GM12874 (cell line): ENCODE results near the gene IL22RA1.

Source experiments
- CTCF ChIP-seq: IDR thresholded peaks from 2 replicates; pipeline ENCODE4 v1.5.1; 2011; ENCODE audit warnings: low read depth, mild to moderate bottlenecking, control low read depth, low read length, moderate library complexity; ENCODE audit not compliant: insufficient read depth

IL22RA1 gene

GRCh38 chr1:24111262-24111995 is 31.5 kb downstream of the IL22RA1 start:
- no peak for TF ChIP-seq CTCF

GRCh38 chr1:24110642-24111261 is 32.2 kb downstream of the IL22RA1 start:
- TF ChIP-seq CTCF: no peak

- TF ChIP-seq CTCF: no peak
Observed at GRCh38 chr1:24109686-24110475, 33.1 kb downstream of the IL22RA1 start.

DNA sequence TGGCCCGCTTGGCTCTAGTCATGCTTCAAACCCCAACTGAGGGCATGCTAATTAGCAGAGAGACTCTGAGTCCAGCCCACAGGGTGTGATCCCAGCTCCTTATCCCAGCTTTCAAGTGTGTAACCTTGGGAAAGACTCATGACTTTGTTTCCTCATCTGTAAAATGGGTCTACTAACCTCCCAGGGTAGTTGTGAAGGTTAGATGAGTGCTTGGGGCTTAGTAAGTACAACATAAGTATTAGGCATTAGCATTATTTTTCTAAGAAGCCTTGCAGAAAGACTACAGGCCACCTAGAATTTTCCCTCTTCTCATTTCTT is 33.8 kb downstream of the IL22RA1 start:
- TF ChIP-seq CTCF: no peak

- TF ChIP-seq CTCF: no peak
Observed at GRCh38 chr1:24108334-24109165, 34.4 kb downstream of the IL22RA1 start.

DNA sequence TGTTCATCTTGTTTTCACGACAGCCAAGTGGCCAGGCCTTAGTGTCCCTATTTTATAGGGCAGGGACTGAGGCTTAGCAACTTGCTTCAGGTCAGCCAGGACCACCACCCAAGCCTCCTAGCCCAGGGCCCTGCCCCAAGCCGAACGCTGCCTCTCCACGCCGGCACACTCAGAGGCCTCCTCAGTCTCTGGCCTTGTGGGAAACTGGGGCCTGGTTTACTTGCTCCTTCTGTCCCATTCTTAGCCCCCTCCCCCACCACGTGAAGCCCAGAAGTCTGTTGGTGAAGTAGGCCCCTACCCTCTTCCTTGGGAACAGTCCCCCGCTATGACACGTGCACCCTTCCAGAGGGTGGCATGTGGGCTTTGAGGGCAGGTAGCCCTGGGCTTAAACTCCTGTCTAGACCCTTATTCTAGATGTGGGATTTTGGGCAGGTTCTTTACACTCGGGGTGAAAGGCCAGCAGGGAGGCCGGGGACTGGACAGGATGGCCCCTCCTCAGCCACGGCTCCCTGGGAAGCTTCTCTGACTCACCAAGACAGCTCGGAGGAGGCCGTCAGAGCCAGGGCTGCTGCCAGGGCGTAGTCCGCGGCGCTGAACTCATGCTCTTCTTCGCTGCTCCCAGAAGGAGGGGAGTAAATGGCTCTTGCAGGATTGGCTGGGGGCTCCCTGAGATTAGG is 35.3 kb downstream of the IL22RA1 start:
- TF ChIP-seq CTCF: no peak
